Endothelial cell of umbilical vein (primary cell): Measurements from ENCODE around the gene KCNMB4.

Source experiments
- CTCF ChIP-seq, 2 donors: IDR thresholded peaks; 1 replicate in 1 of 2; 2 replicates in 1 of 2; pipeline ENCODE4 v1.5.1; 2011; ENCODE audit warnings: low read length in 2 of 2, mild to moderate bottlenecking in 2 of 2, moderate library complexity in 2 of 2, control low read depth in 1 of 2, inconsistent platforms in 1 of 2, low read depth in 1 of 2; ENCODE audit not compliant: insufficient read depth in 1 of 2; ENCODE audit errors: extremely low read depth in 1 of 2
- EZH2 ChIP-seq: IDR thresholded peaks from 2 replicates; pipeline ENCODE4 v1.6.1; 2012; ENCODE audit warnings: borderline replicate concordance, low read depth, mild to moderate bottlenecking, moderate library complexity, low read length, inconsistent platforms; ENCODE audit not compliant: severe bottlenecking
- GATA2 ChIP-seq: IDR thresholded peaks from 2 replicates; pipeline ENCODE4 v1.7.0; 2011; ENCODE audit warnings: low read depth, mild to moderate bottlenecking, moderate library complexity, mixed read lengths, low read length; ENCODE audit not compliant: insufficient read length, insufficient read depth
- MAX ChIP-seq: IDR thresholded peaks from 2 replicates; pipeline ENCODE4 v1.6.1; 2011; ENCODE audit not compliant: insufficient read depth, insufficient read length
- MYC ChIP-seq: IDR thresholded peaks from one replicate; pipeline ENCODE4 v1.6.1; 2011; ENCODE audit warnings: mild to moderate bottlenecking, low read depth, low read length
- POLR2A ChIP-seq: IDR thresholded peaks from 2 replicates; pipeline ENCODE4 v1.6.1; 2012; ENCODE audit warnings: low read depth, mild to moderate bottlenecking, control low read depth, low read length
- POLR2AphosphoS5 ChIP-seq: IDR thresholded peaks from 2 replicates; pipeline ENCODE4 v1.6.1; 2012; ENCODE audit warnings: low read depth, mild to moderate bottlenecking, control low read depth, low read length, moderate library complexity; ENCODE audit not compliant: insufficient read depth

GRCh38 chr12:70469221-70469820, 103.2 kb downstream of the KCNMB4 start:
- TF ChIP-seq POLR2AphosphoS5 = no peak
- no peak for TF ChIP-seq POLR2A
- no peak for TF ChIP-seq CTCF (IDR thresholded peaks at IDR 0.05; ENCODE audit: extremely low read depth in 1 of 2, insufficient read depth in 1 of 2, low read depth in 1 of 2, low read length in 2 of 2)
- TF ChIP-seq MYC = no peak
- no peak for TF ChIP-seq MAX
- TF ChIP-seq GATA2 = no peak
- no peak for TF ChIP-seq EZH2
